Panc1 (cell line): ENCODE results near the gene LAMA5.

Source experiments
- TF ChIP-seq, protein P1 (sequence below): fragments of 450-650 bp; IDR thresholded peaks from 2 replicates; pipeline ENCODE4 v1.5.1; 2017; ENCODE audit warnings: mild to moderate bottlenecking
- TF ChIP-seq, protein P2 (sequence below), 2 experiments: IDR thresholded peaks; 2 replicates each; pipeline ENCODE4 v1.6.1; 2011 to 2012; ENCODE audit warnings: low read depth in 2 of 2, control low read depth in 1 of 2, low read length in 1 of 2, mild to moderate bottlenecking in 1 of 2, moderate library complexity in 1 of 2; ENCODE audit not compliant: insufficient read depth in 1 of 2

DNA sequence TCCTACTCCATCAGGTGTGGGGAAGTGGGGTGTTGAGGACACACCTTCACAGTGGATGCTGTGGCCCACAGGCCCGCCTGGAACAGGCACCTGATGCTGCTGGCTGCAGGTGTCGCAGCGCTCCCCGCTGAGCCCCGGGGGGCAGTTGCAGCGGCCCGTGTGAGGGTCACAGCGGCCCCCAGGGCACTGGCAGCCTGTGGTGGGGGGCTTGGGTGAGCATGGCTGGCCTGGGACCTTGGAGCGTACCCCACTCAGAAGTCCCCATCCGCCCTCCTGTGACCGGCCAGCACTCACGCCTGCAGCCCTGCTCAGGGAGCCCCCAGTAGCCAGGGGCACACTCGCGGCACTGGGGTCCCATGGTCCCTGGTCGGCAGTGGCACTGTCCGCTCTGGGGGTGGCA is 45.1 kb downstream of the LAMA5 start:
- TF ChIP-seq, protein P1, sequence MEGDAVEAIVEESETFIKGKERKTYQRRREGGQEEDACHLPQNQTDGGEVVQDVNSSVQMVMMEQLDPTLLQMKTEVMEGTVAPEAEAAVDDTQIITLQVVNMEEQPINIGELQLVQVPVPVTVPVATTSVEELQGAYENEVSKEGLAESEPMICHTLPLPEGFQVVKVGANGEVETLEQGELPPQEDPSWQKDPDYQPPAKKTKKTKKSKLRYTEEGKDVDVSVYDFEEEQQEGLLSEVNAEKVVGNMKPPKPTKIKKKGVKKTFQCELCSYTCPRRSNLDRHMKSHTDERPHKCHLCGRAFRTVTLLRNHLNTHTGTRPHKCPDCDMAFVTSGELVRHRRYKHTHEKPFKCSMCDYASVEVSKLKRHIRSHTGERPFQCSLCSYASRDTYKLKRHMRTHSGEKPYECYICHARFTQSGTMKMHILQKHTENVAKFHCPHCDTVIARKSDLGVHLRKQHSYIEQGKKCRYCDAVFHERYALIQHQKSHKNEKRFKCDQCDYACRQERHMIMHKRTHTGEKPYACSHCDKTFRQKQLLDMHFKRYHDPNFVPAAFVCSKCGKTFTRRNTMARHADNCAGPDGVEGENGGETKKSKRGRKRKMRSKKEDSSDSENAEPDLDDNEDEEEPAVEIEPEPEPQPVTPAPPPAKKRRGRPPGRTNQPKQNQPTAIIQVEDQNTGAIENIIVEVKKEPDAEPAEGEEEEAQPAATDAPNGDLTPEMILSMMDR = no peak
- TF ChIP-seq, protein P2, sequence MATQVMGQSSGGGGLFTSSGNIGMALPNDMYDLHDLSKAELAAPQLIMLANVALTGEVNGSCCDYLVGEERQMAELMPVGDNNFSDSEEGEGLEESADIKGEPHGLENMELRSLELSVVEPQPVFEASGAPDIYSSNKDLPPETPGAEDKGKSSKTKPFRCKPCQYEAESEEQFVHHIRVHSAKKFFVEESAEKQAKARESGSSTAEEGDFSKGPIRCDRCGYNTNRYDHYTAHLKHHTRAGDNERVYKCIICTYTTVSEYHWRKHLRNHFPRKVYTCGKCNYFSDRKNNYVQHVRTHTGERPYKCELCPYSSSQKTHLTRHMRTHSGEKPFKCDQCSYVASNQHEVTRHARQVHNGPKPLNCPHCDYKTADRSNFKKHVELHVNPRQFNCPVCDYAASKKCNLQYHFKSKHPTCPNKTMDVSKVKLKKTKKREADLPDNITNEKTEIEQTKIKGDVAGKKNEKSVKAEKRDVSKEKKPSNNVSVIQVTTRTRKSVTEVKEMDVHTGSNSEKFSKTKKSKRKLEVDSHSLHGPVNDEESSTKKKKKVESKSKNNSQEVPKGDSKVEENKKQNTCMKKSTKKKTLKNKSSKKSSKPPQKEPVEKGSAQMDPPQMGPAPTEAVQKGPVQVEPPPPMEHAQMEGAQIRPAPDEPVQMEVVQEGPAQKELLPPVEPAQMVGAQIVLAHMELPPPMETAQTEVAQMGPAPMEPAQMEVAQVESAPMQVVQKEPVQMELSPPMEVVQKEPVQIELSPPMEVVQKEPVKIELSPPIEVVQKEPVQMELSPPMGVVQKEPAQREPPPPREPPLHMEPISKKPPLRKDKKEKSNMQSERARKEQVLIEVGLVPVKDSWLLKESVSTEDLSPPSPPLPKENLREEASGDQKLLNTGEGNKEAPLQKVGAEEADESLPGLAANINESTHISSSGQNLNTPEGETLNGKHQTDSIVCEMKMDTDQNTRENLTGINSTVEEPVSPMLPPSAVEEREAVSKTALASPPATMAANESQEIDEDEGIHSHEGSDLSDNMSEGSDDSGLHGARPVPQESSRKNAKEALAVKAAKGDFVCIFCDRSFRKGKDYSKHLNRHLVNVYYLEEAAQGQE (IDR thresholded peaks at IDR 0.05; ENCODE audit: insufficient read depth in 1 of 2, low read depth in 2 of 2, low read length in 1 of 2) = no peak
